ENCODE data around the gene RCCD1. TPM values are rescaled to one million over a fixed set of nuclear protein-coding genes. Genes with fewer than 3 reads are reported as not detected.

Gene RCCD1
- total RNA-seq, 1 experiment from 2014 or later: 22.8 TPM

GRCh38 chr15:90982135-90982534 is 27.5 kb downstream of the RCCD1 start:
- Histone ChIP-seq H3K23me2 (ENCODE audit: insufficient read length, low read depth, low read length, poor library complexity, severe bottlenecking) (no peaks in the 10 kb centered on the region), H3K4ac (ENCODE audit: low read depth, low read length) (no peak overlapping the region), H3K14ac (ENCODE audit: insufficient read depth, low read length) (no peak overlapping the region), H3K4me2 (ENCODE audit: insufficient read depth, insufficient read length, low read length) (no peak overlapping the region), H3K27ac (ENCODE audit: insufficient read length, low read depth, low read length) (no peak overlapping the region), H3K56ac (ENCODE audit: insufficient read length, low read depth, low read length) (no peak overlapping the region), H2BK5ac (ENCODE audit: insufficient read length, low read length) (no peak overlapping the region), H3K18ac (ENCODE audit: insufficient read length, low read depth, low read length) (no peak overlapping the region), H3K27me3 (ENCODE audit: insufficient read depth, low read length) (no peaks in the 10 kb centered on the region), H3T11ph (ENCODE audit: low read length) (no peak overlapping the region), H4K8ac (replicated peaks; ENCODE audit: insufficient read length, low read depth, low read length) (no peak overlapping the region), H3K79me2 (ENCODE audit: insufficient read depth, low read length) (peaks cover 13% of the 10 kb centered on the region), H2AFZ (ENCODE audit: low read length) (no peak overlapping the region), H3K79me1 (ENCODE audit: insufficient read depth, low read depth, low read length, poor library complexity, severe bottlenecking) (peaks cover 15% of the 10 kb centered on the region), H3K4me1 (ENCODE audit: insufficient read depth, low read length) (no peaks in the 10 kb centered on the region), H2BK15ac (ENCODE audit: low read depth, low read length) (no peak overlapping the region), H4K5ac (ENCODE audit: insufficient read length, low read depth, low read length) (no peak overlapping the region), H3K9ac (ENCODE audit: extremely low read depth, insufficient read length, low read length) (no peak overlapping the region), H2BK20ac (ENCODE audit: low read depth, low read length, poor library complexity, severe bottlenecking) (no peak overlapping the region), H3K23ac (ENCODE audit: insufficient read length, low read depth, low read length) (no peak overlapping the region), H4K91ac (ENCODE audit: insufficient read length, low read depth, low read length) (no peak overlapping the region), H2AK5ac (ENCODE audit: insufficient read length, low read length) (no peak overlapping the region), H2BK120ac (ENCODE audit: low read depth, low read length, poor library complexity, severe bottlenecking) (no peak overlapping the region), H3K9me3 (ENCODE audit: control insufficient read depth, low read depth, low read length) (no peaks in the 10 kb centered on the region), H4K20me1 (ENCODE audit: control insufficient read depth, insufficient read depth, insufficient read length) (no peaks in the 10 kb centered on the region), H2BK12ac (ENCODE audit: insufficient read length, low read depth, low read length) (no peak overlapping the region)
- no peaks in the 10 kb centered on the region for H3K4me1 Mint-ChIP-seq
- WGBS (ENCODE audit: extremely low coverage, insufficient read length, low lambda C conversion rate): no CpG with 5 or more reads among the region's 5 CpGs
- H3K27ac Mint-ChIP-seq: no peak overlapping the region
- no peaks in the 10 kb centered on the region for H3K9me3 Mint-ChIP-seq
- no peak for DNase-seq
- H3K4me3 Mint-ChIP-seq: no peak overlapping the region
- no peak for TF ChIP-seq CTCF (conservative IDR thresholded peaks at IDR 0.05)
- no peaks in the 10 kb centered on the region; the same call in 1 of the 2 replicates for H3K27me3 Mint-ChIP-seq (ENCODE audit: low read depth)
- H3K36me3 Mint-ChIP-seq (ENCODE audit: insufficient read depth in 1 of 3, low read depth in 3 of 3): peaks cover 53 to 74% (median 73%) of the 10 kb centered on the region in 3 experiments

All from H9 (cell line).